B cell (primary cell): Measurements from ENCODE around the gene SNW1. TPM values are rescaled to one million over a fixed set of nuclear protein-coding genes. Genes with fewer than 3 reads are reported as not detected.
"Not testable (repeated sequence)": the region's sequence is repeated elsewhere in the genome, so short reads cannot be mapped to it uniquely, and the experiment has no call there.

Experiments
- ATAC-seq: fragments of 200-7000 bp; cut with Tn5 transposase; one replicate; pipeline ENCODE4 v1.10.0; 2021; ENCODE audit warnings: low read depth, mild to moderate bottlenecking, moderate number of reproducible peaks, moderate library complexity
- CTCF ChIA-PET: fragments of 350-600 bp; sonication (Branson Sonifier 250); formaldehyde crosslinking; loops from one replicate; lab custom pipeline; 2021; ENCODE audit warnings: antibody characterized with exemption, inconsistent platforms; lab: Charles Lee
- POLR2A ChIA-PET: fragments of 350-600 bp; sonication (Branson Sonifier 250); formaldehyde crosslinking; loops from one replicate; lab custom pipeline; 2021; ENCODE audit warnings: antibody characterized with exemption; lab: Charles Lee
- DNase-seq: peaks from one replicate; pipeline ENCODE4 v3.0.0; 2013
- H2AFZ ChIP-seq: 2 replicates; pipeline ENCODE4 v1.6.1; 2012; ENCODE audit warnings: mild to moderate bottlenecking, low read depth, low read length; ENCODE audit not compliant: insufficient read depth, poor library complexity, severe bottlenecking
- H3K27ac ChIP-seq, 2 donors: 1 replicate in 1 of 2; 2 replicates in 1 of 2; pipeline ENCODE4 v1.5.1; 2012 to 2013; ENCODE audit warnings: low read length in 2 of 2, mild to moderate bottlenecking in 2 of 2, moderate library complexity in 1 of 2
- H3K27me3 ChIP-seq, 4 experiments: fragments of 200-600 bp in 1 of 4; sonication (generic) in 1 of 4; replicated peaks in 1 of 4; 1 replicate in 2 of 4; 2 replicates in 2 of 4; pipeline versions ENCODE4 v1.6.1 to v1.7.0; 2013 to 2016; ENCODE audit warnings: low read length in 3 of 4, mild to moderate bottlenecking in 2 of 4, mixed read lengths in 1 of 4, moderate library complexity in 1 of 4; ENCODE audit not compliant: insufficient read depth in 4 of 4, control insufficient read depth in 3 of 4; ENCODE audit errors: control extremely low read depth in 1 of 4
- H3K36me3 ChIP-seq, 2 experiments: replicated peaks in 1 of 2; 1 replicate in 1 of 2; 2 replicates in 1 of 2; pipeline versions ENCODE4 v1.6.1 to v1.7.1; 2013; ENCODE audit warnings: low read length in 1 of 2; ENCODE audit not compliant: insufficient read depth in 2 of 2, control insufficient read depth in 1 of 2; ENCODE audit errors: control extremely low read depth in 1 of 2, extremely low read depth in 1 of 2
- H3K4me1 ChIP-seq, 2 donors: fragments of 200-600 bp in 1 of 2; sonication (generic) in 1 of 2; 1 replicate in 1 of 2; 2 replicates in 1 of 2; pipeline versions ENCODE4 v1.5.1 to v1.6.1; 2013 to 2017; ENCODE audit warnings: low read length in 2 of 2; ENCODE audit not compliant: control insufficient read depth in 2 of 2, insufficient read depth in 2 of 2
- H3K4me2 ChIP-seq: replicated peaks from 2 replicates; pipeline ENCODE3; 2012; ENCODE audit warnings: mild to moderate bottlenecking, low read depth, low read length; ENCODE audit not compliant: poor library complexity, severe bottlenecking
- H3K4me3 ChIP-seq, 5 experiments: fragments of 200-600 bp in 1 of 5; sonication (generic) in 1 of 5; 1 replicate in 3 of 5; 2 replicates in 2 of 5; pipeline versions ENCODE4 v1.5.1 to v1.7.0; 2011 to 2016; ENCODE audit warnings: low read length in 4 of 5, mild to moderate bottlenecking in 4 of 5, low read depth in 2 of 5, control low read depth in 1 of 5, moderate library complexity in 1 of 5; ENCODE audit not compliant: insufficient read depth in 1 of 5; ENCODE audit errors: control extremely low read depth in 1 of 5, extremely low read depth in 1 of 5
- H3K79me2 ChIP-seq: fragments of 200-600 bp; sonication (generic); one replicate; pipeline ENCODE4 v1.6.0; 2016; ENCODE audit warnings: low read length; ENCODE audit not compliant: control insufficient read depth, insufficient read depth
- H3K9ac ChIP-seq: fragments of 200-600 bp; sonication (generic); 2 replicates; pipeline ENCODE4 v1.6.1; 2017; ENCODE audit warnings: mild to moderate bottlenecking, low read length, moderate library complexity
- H3K9me3 ChIP-seq, 3 donors: one replicate each; pipeline versions ENCODE4 v1.6.1 to v1.7.1; 2013; ENCODE audit warnings: low read length in 2 of 3; ENCODE audit not compliant: control insufficient read depth in 2 of 3, insufficient read depth in 1 of 3; ENCODE audit errors: control extremely low read depth in 1 of 3
- H4K20me1 ChIP-seq: 2 replicates; pipeline ENCODE4 v1.6.0; 2012; ENCODE audit warnings: mild to moderate bottlenecking, low read length; ENCODE audit not compliant: insufficient read depth, control insufficient read depth, poor library complexity, severe bottlenecking
- H3K27ac Mint-ChIP-seq: one replicate; pipeline ENCODE4 v1.8.0; 2021; ENCODE audit warnings: mixed read lengths
- H3K27me3 Mint-ChIP-seq: one replicate; pipeline ENCODE4 v1.8.0; 2021; ENCODE audit warnings: mixed read lengths
- H3K4me1 Mint-ChIP-seq: one replicate; pipeline ENCODE4 v1.8.0; 2021; ENCODE audit warnings: mixed read lengths
- H3K4me3 Mint-ChIP-seq: one replicate; pipeline ENCODE4 v1.8.0; 2021; ENCODE audit warnings: mixed read lengths
- H3K9me3 Mint-ChIP-seq: one replicate; pipeline ENCODE4 v1.8.0; 2022; ENCODE audit warnings: mixed read lengths; ENCODE audit not compliant: insufficient read depth
- EZH2 ChIP-seq: IDR thresholded peaks from 2 replicates; pipeline ENCODE4 v1.6.1; 2012; ENCODE audit warnings: borderline replicate concordance, low read depth, mild to moderate bottlenecking, moderate library complexity, low read length; ENCODE audit not compliant: insufficient read depth, poor library complexity, severe bottlenecking
- whole genome bisulfite sequencing: methylation state at CpG from one replicate; pipeline ENCODE4 v1.1.5; 2013; ENCODE audit warnings: missing lambda C conversion rate; ENCODE audit not compliant: insufficient coverage; 5-methylcytosine and 5-hydroxymethylcytosine counted together
- intact Hi-C: fragments of 100-400 bp; cut with micrococcal nuclease; formaldehyde crosslinking; loops from one replicate; pipeline ENCODE4 v1.10.0; 2022
- polyA plus RNA-seq: library from polyadenylated mRNA; depleted of rRNA; stranded (reverse); fragments of >200 nt; gene quantifications from 2 replicates; pipeline ENCODE4 v1.2.3, GENCODE V29; 2012
- total RNA-seq, 2 donors: library from RNA; stranded (reverse); fragments of 120-200 nt in 1 of 2; gene quantifications; 1 replicate in 1 of 2; 2 replicates in 1 of 2; pipeline versions ENCODE4 v1.2.3 to v1.2.4, GENCODE V29; 2013 to 2022
- TF ChIP-seq, protein P1 (sequence below): fragments of 200-600 bp; IDR thresholded peaks from one replicate; pipeline ENCODE4 v1.8.0; 2022; ENCODE audit warnings: antibody characterized with exemption, mild to moderate bottlenecking

Gene SNW1
- total and polyA plus RNA-seq, 2 donors (not counting 1 experiment from before 2014, with no cell fraction given), result 15.0 to 86.4 TPM

DNA sequence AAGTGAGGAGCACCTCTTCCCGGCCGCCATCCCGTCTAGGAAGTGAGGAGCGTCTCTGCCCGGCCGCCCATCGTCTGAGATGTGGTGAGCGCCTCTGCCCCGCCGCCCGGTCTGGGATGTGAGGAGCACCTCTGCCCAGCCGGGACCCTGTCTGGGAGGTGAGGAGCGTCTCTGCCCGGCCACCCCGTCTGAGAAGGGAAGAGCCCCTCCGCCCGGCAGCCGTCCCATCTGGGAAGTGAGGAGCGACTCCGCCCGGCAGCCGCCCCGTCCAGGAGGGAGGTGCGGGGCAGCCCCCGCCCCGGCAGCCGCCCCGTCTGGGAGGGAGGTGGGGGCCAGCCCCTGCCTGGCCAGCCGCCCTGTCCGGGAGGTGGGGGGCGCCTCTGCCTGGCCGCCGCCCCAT, 13.5 kb downstream of the SNW1 start:
- H3K4me2 ChIP-seq, H3K4me1 ChIP-seq, H3K27ac ChIP-seq, CTCF ChIA-PET, H3K4me1 Mint-ChIP-seq, H2AFZ ChIP-seq, intact Hi-C loops, H3K27me3 ChIP-seq, H3K9me3 ChIP-seq, H3K9ac ChIP-seq, H3K9me3 Mint-ChIP-seq, ATAC-seq, H3K27me3 Mint-ChIP-seq, POLR2A ChIA-PET, H3K4me3 Mint-ChIP-seq, H3K27ac Mint-ChIP-seq, DNase-seq, H3K4me3 ChIP-seq: not testable (repeated sequence)
- Histone ChIP-seq H4K20me1 (peaks cover 48% of the 10 kb centered on the region), H3K36me3 (peaks cover 22 to 69% of the 10 kb centered on the region in 2 experiments), H3K79me2 (peaks cover 65% of the 10 kb centered on the region)
- 90% methylated on average over 33 of the region's 33 CpGs for WGBS

DNA sequence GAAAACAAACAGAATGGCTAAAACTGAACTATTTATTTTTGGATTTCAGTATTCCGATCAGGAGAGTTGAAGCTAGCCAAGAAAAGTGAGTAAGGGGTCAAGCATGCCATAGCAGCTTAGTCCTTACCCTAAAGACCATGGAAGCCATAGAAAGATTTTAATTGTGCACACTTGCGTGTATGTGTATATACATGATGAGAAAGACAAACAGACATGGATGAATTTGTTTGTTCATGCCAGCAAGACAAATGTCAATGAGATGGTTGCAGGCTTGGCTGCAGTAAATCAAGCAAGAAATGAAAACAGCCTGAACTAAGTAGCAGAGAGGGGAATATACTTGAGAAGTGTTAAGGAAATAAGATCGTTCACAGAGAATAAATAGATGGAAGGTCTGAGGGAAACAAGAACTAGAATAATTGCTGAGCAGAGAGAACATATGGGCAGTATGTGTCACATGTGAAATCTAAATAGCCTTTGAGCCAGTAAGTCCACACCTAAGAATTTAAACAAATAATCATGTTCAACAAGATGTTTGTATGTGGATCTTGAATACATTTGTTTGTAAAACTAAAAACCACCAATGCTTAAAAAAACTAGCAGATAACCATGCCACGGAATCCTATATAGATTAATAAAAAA, 14.8 kb downstream of the SNW1 start:
- Mint-ChIP-seq H3K9me3 (no peaks in the 10 kb centered on the region), H3K27me3 (no peaks in the 10 kb centered on the region), H3K4me3 (no peak overlapping the region), H3K4me1 (peaks cover 2% of the 10 kb centered on the region), H3K27ac (no peak overlapping the region)
- CTCF ChIA-PET, result no interaction called here
- no peak for TF ChIP-seq EZH2
- TF ChIP-seq, protein P1, sequence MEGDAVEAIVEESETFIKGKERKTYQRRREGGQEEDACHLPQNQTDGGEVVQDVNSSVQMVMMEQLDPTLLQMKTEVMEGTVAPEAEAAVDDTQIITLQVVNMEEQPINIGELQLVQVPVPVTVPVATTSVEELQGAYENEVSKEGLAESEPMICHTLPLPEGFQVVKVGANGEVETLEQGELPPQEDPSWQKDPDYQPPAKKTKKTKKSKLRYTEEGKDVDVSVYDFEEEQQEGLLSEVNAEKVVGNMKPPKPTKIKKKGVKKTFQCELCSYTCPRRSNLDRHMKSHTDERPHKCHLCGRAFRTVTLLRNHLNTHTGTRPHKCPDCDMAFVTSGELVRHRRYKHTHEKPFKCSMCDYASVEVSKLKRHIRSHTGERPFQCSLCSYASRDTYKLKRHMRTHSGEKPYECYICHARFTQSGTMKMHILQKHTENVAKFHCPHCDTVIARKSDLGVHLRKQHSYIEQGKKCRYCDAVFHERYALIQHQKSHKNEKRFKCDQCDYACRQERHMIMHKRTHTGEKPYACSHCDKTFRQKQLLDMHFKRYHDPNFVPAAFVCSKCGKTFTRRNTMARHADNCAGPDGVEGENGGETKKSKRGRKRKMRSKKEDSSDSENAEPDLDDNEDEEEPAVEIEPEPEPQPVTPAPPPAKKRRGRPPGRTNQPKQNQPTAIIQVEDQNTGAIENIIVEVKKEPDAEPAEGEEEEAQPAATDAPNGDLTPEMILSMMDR, result no peak
- Histone ChIP-seq H2AFZ (no peak overlapping the region), H3K36me3 (peaks cover 24 to 59% of the 10 kb centered on the region in 2 experiments), H3K27me3 (no peaks in the 10 kb centered on the region), H3K9me3 (no peaks in the 10 kb centered on the region), H3K4me1 (no peaks in the 10 kb centered on the region), H3K27ac (no peak overlapping the region), H3K9ac (no peak overlapping the region), H3K4me2 (no peak overlapping the region), H4K20me1 (peaks cover 51% of the 10 kb centered on the region), H3K79me2 (peaks cover 69% of the 10 kb centered on the region), H3K4me3 (no peak overlapping the region)
- DNase-seq (no peak), ATAC-seq (no peak)
- POLR2A ChIA-PET, result no interaction called here
- 100% methylated on average over 1 of the region's 4 CpGs for WGBS
- intact Hi-C loops, result no loop called here
